DMS53 (cell line): ENCODE results near the gene HLA-DPB1.
A peak's percentile ranks its signal among the peaks of the same experiment; 100 is the strongest.

Experiments used
- DNase-seq: peaks from one replicate; lab custom pipeline; 2025; lab: John Stamatoyannopoulos, UW

Gene HLA-DPB1

GRCh38 chr6:33071569-33071968 lies 4.2 kb upstream of the HLA-DPB1 start:
- no peak for DNase-seq

DNA sequence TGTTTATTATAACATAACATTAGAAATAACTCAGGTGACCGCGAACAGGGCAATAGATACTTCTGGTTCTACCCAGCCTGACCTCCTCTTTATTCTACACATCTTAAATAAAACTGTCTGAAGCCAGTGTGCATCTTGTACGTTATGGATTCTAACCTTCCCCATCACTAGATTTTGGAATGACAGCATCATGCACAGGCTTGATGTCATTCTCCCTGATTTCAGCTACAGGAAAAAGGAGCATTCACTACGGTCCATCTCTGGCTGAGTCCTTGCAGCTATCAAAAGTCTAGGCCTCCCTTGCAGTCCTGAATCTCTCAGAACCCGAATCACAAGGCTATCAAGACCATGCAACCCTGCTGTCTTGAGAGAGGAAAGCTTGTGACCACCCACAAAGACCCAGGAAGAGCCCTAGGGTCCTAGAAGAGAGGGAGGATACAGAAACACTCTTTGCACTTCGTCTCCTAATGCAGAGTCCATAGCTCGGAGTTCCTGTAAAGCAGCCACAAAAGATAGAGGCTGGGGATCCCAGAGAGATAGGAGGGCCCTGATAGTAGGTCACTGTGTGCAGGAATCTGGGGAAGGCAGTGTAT lies 3.2 kb upstream of the HLA-DPB1 start:
- DNase-seq, result no peak

- peak; percentile 42 for DNase-seq
These were observed 2.3 kb upstream of the HLA-DPB1 start, which contains the start of gene HLA-DPA1 for GRCh38 chr6:33073431-33073871. TSS of gene HLA-DPA1 (minus strand) at chr6:33073649.

DNA sequence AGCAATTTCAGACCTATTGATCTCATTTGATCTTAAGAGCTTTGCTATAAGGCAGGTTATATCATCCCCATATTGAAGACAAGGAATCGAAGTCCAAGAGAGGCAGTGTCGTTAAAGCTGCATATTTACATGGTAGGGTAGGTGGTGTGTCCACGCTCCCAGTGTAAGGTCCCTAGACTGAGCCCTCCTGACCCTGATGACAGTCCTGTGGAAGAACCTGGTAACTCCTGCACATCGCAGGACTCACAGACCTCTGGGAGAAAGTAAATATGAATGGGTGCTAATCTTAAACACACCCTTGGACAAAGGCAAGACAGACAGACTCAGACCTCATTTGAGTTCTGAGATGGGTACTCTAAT lies 602 bp upstream of the HLA-DPB1 start:
- no peak for DNase-seq

DNA sequence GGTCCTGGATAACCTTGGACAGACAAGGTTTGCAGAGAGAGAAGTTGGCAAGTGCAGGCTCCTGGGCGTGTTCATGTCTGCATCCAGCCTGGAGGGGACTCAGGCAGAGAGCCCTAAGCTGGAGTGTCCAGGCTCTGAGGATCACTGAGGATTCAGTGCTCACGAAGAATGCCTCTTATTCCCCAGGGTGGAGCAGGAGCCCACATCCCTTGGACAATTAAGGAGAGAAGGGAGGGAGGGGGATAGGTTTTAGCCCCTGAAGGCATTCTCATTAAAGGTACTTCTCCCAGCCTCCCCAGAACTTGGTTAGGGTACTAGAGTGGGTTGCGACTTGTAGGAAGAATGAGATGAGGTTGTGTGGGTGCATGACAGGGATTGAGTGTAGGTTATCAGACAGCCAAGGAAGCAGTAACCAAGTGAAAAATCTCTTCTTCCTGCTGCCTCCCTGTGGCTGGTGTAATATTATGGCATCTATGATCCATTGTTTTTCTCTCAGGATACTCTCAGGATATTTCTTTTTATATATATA lies 680 bp downstream of the HLA-DPB1 start:
- no peak for DNase-seq

DNA sequence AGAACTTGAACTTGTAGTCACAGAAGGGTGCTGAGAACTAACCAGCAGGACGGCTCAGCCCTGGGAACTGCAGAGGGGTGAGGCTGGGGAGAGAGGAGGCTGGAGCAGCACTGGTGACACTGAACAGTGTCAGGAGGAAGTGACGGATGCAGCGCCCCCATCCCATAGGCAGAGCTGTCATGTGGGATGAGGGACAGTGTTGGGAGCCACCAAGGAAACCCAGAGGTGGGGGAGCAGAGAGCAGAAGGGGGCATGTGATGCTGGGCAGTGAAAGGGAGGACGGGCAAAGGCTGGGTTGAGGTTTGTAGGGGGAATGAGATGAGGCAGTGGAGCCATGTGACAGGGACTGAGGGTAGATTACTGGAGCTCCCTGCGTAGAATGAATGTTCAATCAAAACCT lies 2.1 kb downstream of the HLA-DPB1 start:
- no peak for DNase-seq

GRCh38 chr6:33078442-33078841 lies 2.7 kb downstream of the HLA-DPB1 start:
- no peak for DNase-seq

DNA sequence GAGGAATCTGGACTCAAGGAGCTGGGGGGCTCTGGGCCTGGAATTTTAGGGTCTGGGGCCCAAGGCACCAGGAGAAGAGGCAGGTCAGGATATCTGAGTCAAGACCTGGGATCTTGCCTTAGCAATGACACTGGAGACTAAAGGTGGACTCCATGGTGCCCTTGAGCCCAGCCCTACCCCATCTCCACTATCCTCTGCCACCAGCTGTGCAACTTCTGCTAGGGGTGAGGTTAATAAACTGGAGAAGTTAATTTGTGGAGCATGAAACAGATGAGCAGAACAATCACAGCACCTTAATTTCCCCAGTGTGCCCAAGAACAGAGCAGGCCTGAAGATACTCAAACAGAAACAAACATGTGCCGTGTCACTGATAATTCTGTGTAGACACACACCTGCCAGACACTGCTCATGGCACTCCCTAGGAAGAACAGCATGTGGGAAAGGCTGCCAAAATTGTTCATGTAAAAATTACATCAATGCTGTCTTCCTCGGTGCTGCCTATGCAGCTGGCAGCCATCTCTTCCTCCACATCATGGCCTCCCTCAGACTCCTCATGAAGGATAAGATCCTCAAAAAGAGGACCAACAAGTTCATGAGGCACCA lies 3.2 kb downstream of the HLA-DPB1 start:
- DNase-seq, result no peak

GRCh38 chr6:33079580-33079979 lies 3.8 kb downstream of the HLA-DPB1 start:
- no peak for DNase-seq

DNA sequence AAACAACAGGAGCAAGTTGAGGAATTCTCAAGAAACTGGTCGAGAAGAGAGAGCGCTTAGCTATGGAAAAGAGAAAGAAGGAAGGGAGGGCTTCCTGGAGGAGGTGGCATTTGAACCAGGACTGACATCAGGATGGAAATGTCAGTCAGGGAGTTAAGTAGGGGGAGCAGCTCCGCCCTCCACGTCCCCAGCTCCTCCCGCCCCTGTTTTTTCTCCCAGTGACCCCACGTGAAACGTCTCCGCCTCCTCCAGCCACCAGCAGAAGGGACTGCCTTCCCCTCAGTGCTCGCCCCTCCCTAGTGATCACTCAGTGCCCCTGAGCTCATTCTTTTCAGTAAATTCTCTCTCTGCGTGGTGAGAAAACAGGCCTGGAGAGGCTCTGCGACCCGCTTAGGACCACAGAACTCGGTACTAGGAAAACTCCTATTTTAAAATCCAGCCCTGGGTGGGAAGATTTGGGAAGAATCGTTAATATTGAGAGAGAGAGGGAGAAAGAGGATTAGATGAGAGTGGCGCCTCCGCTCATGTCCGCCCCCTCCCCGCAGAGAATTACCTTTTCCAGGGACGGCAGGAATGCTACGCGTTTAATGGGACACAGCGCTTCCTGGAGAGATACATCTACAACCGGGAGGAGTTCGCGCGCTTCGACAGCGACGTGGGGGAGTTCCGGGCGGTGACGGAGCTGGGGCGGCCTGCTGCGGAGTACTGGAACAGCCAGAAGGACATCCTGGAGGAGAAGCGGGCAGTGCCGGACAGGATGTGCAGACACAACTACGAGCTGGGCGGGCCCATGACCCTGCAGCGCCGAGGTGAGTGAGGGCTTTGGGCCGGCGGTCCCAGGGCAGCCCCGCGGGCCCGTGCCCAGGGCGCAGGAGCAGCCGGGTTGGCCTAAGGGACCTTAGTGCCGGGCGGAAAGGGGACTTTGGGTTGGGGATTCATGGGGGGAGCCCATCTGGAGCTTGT lies 4.6 kb downstream of the HLA-DPB1 start:
- no peak for DNase-seq

- DNase-seq, result no peak
These were observed 5.5 kb downstream of the HLA-DPB1 start for GRCh38 chr6:33081098-33081824.

- DNase-seq, result peak; percentile 68
These were observed 6.9 kb downstream of the HLA-DPB1 start for GRCh38 chr6:33082702-33083101.

DNA sequence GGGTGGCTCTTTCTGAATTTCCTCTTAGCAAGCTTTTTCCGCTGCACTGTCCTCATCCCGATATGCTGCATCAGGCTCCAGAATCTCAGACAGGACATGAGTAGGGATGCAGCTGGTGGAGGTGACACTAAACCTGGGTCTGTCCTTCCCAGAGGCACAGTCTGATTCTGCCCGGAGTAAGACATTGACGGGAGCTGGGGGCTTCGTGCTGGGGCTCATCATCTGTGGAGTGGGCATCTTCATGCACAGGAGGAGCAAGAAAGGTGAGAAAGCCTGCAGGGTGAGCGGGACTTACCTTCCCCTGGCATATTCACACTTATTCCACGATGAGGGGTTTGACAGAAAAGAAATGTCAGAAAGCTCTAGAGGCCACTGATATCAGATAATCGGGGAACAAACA lies 9.8 kb downstream of the HLA-DPB1 start:
- no peak for DNase-seq

- DNase-seq, result peak; percentile 89
These were observed 12.6 kb downstream of the HLA-DPB1 start for GRCh38 chr6:33088258-33088930.

DNA sequence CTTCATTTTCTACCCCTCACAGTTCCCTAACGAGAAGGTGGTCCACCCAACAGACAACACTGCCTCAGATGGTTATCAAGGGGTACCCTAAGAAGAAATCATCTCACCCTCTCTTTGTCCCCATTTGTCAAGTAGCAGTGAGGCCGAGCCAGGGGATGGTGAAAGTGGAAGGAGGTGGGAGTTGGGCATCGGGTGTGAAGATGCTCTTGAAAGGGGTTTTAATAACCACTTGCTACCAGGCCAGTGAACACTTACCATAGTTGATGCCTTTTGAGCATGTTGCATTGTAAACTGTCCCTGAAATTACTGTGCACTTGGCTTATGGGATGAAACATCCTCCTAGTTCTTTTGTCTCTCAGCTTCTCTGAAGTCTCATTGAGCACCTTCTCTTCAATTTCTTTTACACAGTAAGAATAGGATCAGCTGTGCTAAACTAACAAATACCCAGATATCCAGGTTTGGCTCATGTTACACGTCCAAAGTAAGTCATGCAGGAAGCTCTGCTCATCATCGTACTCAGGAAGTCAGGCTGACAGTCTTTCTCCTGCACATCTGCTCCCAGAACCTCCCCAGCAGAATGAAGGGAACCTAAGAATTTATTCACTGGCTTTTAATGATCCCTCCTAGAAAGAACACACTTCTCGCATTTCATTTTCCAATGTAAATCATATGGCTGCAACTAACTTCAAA lies 13.3 kb downstream of the HLA-DPB1 start:
- peak; percentile 68 for DNase-seq

DNA sequence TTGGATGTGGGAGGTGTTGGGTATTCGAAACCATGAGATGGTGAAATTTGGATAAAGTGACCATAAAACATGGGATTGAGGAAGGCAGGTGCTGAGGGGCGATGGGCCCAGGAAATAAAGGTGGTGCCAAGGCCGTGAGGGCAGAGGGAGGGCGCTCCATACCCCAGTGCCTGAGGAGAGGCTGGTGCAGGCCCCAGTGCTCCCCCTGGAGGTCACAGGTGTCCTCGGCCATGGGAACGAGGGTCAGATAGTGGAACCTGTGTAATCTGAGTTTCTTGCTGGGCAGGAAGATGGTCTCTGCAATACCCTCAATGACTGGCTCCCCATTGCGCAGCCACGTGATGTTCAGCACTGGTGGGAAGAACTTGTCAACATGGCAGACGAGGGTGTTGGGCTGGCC lies 16.2 kb downstream of the HLA-DPB1 start:
- DNase-seq, result peak; percentile 55

GRCh38 chr6:33092385-33092784 lies 16.6 kb downstream of the HLA-DPB1 start:
- DNase-seq, result no peak

- DNase-seq, result no peak
These were observed 18.1 kb downstream of the HLA-DPB1 start for GRCh38 chr6:33093855-33094254.

GRCh38 chr6:33095681-33096080 lies 19.9 kb downstream of the HLA-DPB1 start:
- DNase-seq, result no peak

DNA sequence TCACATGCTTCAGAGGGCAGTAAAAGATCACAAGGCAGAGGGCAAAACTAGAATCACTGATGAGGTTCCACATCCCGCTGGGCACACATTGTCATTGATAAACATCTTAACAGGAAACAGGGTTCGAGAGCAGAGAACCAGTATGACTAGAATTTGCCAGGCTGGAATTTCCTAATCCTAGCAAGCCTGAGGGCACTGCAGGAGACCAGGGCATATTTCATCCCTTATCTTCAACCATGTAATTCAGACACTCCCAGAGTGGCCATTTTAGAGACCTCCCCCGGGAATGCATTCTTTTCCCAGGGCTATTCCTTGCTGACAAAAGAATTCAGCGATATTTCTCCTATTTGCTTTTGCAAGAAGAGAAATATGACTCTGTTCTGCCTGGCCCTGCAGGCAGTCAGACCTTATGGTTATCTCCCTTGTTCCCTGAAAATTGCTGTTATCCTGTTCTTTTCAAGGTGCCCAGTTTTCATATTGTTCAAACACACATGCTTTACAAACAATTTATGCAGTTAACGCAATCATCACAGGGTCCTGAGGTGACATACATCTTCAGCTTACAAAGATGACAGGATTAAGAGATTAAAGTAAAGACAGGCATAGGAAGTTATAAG lies 25.4 kb downstream of the HLA-DPB1 start:
- peak; percentile 24 for DNase-seq
